Endodermal cell (in vitro differentiated cells): Measurements from ENCODE around the gene SFRP4. TPM values are rescaled to one million over a fixed set of nuclear protein-coding genes. Genes with fewer than 3 reads are reported as not detected.

ENCODE experiments used
- DNase-seq: peaks from one replicate; pipeline ENCODE4 v3.0.0-alpha.2; 2017
- H3K27ac ChIP-seq: 2 replicates; pipeline ENCODE4 v1.5.1; 2013; ENCODE audit warnings: mild to moderate bottlenecking, low read depth, low read length, moderate library complexity
- H3K27me3 ChIP-seq: 2 replicates; pipeline ENCODE4 v1.6.1; 2013; ENCODE audit warnings: mild to moderate bottlenecking, low read length, moderate library complexity; ENCODE audit not compliant: insufficient read depth, control insufficient read depth, poor library complexity, severe bottlenecking
- H3K36me3 ChIP-seq: 2 replicates; pipeline ENCODE4 v1.7.0; 2013; ENCODE audit warnings: mild to moderate bottlenecking, low read length, moderate library complexity; ENCODE audit not compliant: control insufficient read depth, insufficient read depth
- H3K4me1 ChIP-seq: one replicate; pipeline ENCODE4 v1.7.0; 2013; ENCODE audit warnings: low read length; ENCODE audit not compliant: control insufficient read depth, insufficient read depth
- H3K4me3 ChIP-seq: 2 replicates; pipeline ENCODE4 v1.5.1; 2013; ENCODE audit warnings: mild to moderate bottlenecking, low read length, moderate library complexity
- H3K9ac ChIP-seq: 2 replicates; pipeline ENCODE4 v1.6.1; 2013; ENCODE audit warnings: mild to moderate bottlenecking, low read length, moderate library complexity; ENCODE audit not compliant: poor library complexity, severe bottlenecking; ENCODE audit errors: extremely low read depth
- H3K9me3 ChIP-seq: 2 replicates; pipeline ENCODE4 v1.6.1; 2013; ENCODE audit warnings: mild to moderate bottlenecking, low read length, moderate library complexity; ENCODE audit not compliant: control insufficient read depth
- H3K27ac Mint-ChIP-seq: 2 replicates; pipeline ENCODE4 v1.8.0; 2020; ENCODE audit warnings: mixed read lengths
- H3K27me3 Mint-ChIP-seq: 2 replicates; pipeline ENCODE4 v1.8.0; 2021; ENCODE audit warnings: mild to moderate bottlenecking, mixed read lengths; ENCODE audit not compliant: insufficient read depth
- H3K36me3 Mint-ChIP-seq: 2 replicates; pipeline ENCODE4 v1.8.0; 2020; ENCODE audit warnings: low read depth, mixed read lengths
- H3K4me1 Mint-ChIP-seq: 2 replicates; pipeline ENCODE4 v1.8.0; 2020; ENCODE audit warnings: mixed read lengths
- H3K4me3 Mint-ChIP-seq: 2 replicates; pipeline ENCODE4 v1.8.0; 2020; ENCODE audit warnings: mild to moderate bottlenecking, moderate library complexity, mixed read lengths
- H3K9me3 Mint-ChIP-seq: 2 replicates; pipeline ENCODE4 v1.8.0; 2020; ENCODE audit warnings: mild to moderate bottlenecking, mixed read lengths
- CTCF ChIP-seq: fragments of 200-600 bp; sonication (generic); conservative IDR thresholded peaks from 2 replicates; pipeline ENCODE4 v1.5.0; 2021; ENCODE audit warnings: antibody characterized with exemption, mild to moderate bottlenecking
- WGBS, 2 experiments: methylation state at CpG; one replicate each; pipeline versions ENCODE4 v1.1.5 to v1.1.7; 2013; ENCODE audit warnings: missing lambda C conversion rate in 2 of 2, mixed read lengths in 1 of 2; ENCODE audit not compliant: insufficient coverage in 1 of 2, insufficient read length in 1 of 2; 5-methylcytosine and 5-hydroxymethylcytosine counted together
- total RNA-seq, 2 donors: library from RNA; stranded (reverse); fragmentation: NEBNext Ultra II Directional in 1 of 2; extraction: Animal tissue kit (Norgen Biotek cat#: 25700) in 1 of 2; gene quantifications; 2 replicates in 1 of 2; 3 replicates in 1 of 2; pipeline ENCODE4 v1.2.1, GENCODE V29; 2021

SFRP4 gene
- total RNA-seq, 2 donors from 2014 or later, result not detected

- H3K27ac Mint-ChIP-seq, result no peak overlapping the region
- H3K9me3 ChIP-seq, result no peaks in the 10 kb centered on the region
These were observed 23.3 kb downstream of the SFRP4 start for GRCh38 chr7:37893359-37893758.

GRCh38 chr7:37882086-37882485, 34.5 kb downstream of the SFRP4 start:
- Histone ChIP-seq H3K9ac (no peak overlapping the region), H3K27me3 (no peaks in the 10 kb centered on the region), H3K4me1 (no peaks in the 10 kb centered on the region), H3K4me3 (no peak overlapping the region), H3K36me3 (no peaks in the 10 kb centered on the region), H3K27ac (no peak overlapping the region), H3K9me3 (no peaks in the 10 kb centered on the region)
- no peak overlapping the region for H3K4me3 Mint-ChIP-seq
- TF ChIP-seq CTCF, result no peak
- H3K36me3 Mint-ChIP-seq, result no peaks in the 10 kb centered on the region
- DNase-seq, result no peak
- 86 to 93% methylated on average over 5 to 6 of the region's 6 CpGs for WGBS, 2 experiments
- H3K9me3 Mint-ChIP-seq, result no peaks in the 10 kb centered on the region
- H3K4me1 Mint-ChIP-seq, result no peaks in the 10 kb centered on the region
- H3K27me3 Mint-ChIP-seq, result no peaks in the 10 kb centered on the region
- no peak overlapping the region for H3K27ac Mint-ChIP-seq

More at GRCh38 chr7:37893359-37893758, 23.3 kb downstream of the SFRP4 start:
- Mint-ChIP-seq H3K36me3 (no peaks in the 10 kb centered on the region), H3K27me3 (no peaks in the 10 kb centered on the region), H3K4me3 (no peak overlapping the region), H3K9me3 (no peaks in the 10 kb centered on the region), H3K4me1 (no peaks in the 10 kb centered on the region)
- no peak for DNase-seq
- H3K27me3 ChIP-seq, result no peaks in the 10 kb centered on the region
- H3K27ac ChIP-seq, result no peak overlapping the region
- no peak overlapping the region for H3K9ac ChIP-seq
- no peaks in the 10 kb centered on the region for H3K36me3 ChIP-seq
- H3K4me1 ChIP-seq, result no peaks in the 10 kb centered on the region
- no peak for TF ChIP-seq CTCF
- no peak overlapping the region for H3K4me3 ChIP-seq

Other genes starting within 250 kb of the SFRP4 start
- gene GPR141, start 233.1 kb downstream of the SFRP4 start, total RNA-seq, result 1 to 10 TPM; 1.9 to 3.9 TPM
- 1 to 10 TPM; 2.3 to 9.2 TPM for gene NME8, start 68.2 kb downstream of the SFRP4 start, total RNA-seq
- gene EPDR1, start 3.8 kb upstream of the SFRP4 start, total RNA-seq, result 1 to 10 TPM; 2.7 to 7.3 TPM